ENCODE data around the gene CNBP. TPM values are rescaled to one million over a fixed set of nuclear protein-coding genes. Genes with fewer than 3 reads are reported as not detected.
"Not testable (repeated sequence)": the region's sequence is repeated elsewhere in the genome, so short reads cannot be mapped to it uniquely, and the experiment has no call there.

CNBP gene
- total RNA-seq = 100 to 1,000 TPM; 236 to 238 TPM
- 100 to 1,000 TPM; 226 to 251 TPM for polyA plus RNA-seq (ENCODE audit: insufficient read length in 2 of 2)
- long read RNA-seq, donor 1, transcript CNBP-201 (5 exons, 1,664 nt) = minor isoform, 55 of 201 reads
- long read RNA-seq, donor 1, transcript CNBP-204 (5 exons, 1,641 nt) = minor isoform, 17 of 201 reads
- long read RNA-seq, donor 1, transcript CNBP-207 (5 exons, 1,626 nt) = major isoform, 56 of 201 reads
- long read RNA-seq, donor 1, partial matches to known transcripts = 43 of 201 reads
- long read RNA-seq, donor 1, other reads (novel, unspliced or antisense) = 16 of 201 reads
- long read RNA-seq, donor 2, transcript CNBP-207 (5 exons, 1,626 nt) = minor isoform, 17 of 58 reads
- long read RNA-seq, donor 2, transcript CNBP-204 (5 exons, 1,641 nt) = minor isoform, 8 of 58 reads
- long read RNA-seq, donor 2, transcript CNBP-201 (5 exons, 1,664 nt) = major isoform, 21 of 58 reads
- long read RNA-seq, donor 2, partial matches to known transcripts = 0 of 58 reads
- long read RNA-seq, donor 2, other reads (novel, unspliced or antisense) = 7 of 58 reads
- long read RNA-seq, donor 3, transcript CNBP-204 (5 exons, 1,641 nt) = minor isoform, 6 of 84 reads
- long read RNA-seq, donor 3, transcript CNBP-201 (5 exons, 1,664 nt) = minor isoform, 33 of 84 reads
- long read RNA-seq, donor 3, transcript CNBP-207 (5 exons, 1,626 nt) = major isoform, 35 of 84 reads
- long read RNA-seq, donor 3, partial matches to known transcripts = 0 of 84 reads
- long read RNA-seq, donor 3, other reads (novel, unspliced or antisense) = 7 of 84 reads
- long read RNA-seq, donor 4, transcript CNBP-204 (5 exons, 1,641 nt) = minor isoform, 32 of 284 reads
- long read RNA-seq, donor 4, transcript CNBP-207 (5 exons, 1,626 nt) = minor isoform, 76 of 284 reads
- long read RNA-seq, donor 4, transcript CNBP-201 (5 exons, 1,664 nt) = major isoform, 116 of 284 reads
- long read RNA-seq, donor 4, partial matches to known transcripts = 21 of 284 reads
- long read RNA-seq, donor 4, other reads (novel, unspliced or antisense) = 29 of 284 reads

DNA sequence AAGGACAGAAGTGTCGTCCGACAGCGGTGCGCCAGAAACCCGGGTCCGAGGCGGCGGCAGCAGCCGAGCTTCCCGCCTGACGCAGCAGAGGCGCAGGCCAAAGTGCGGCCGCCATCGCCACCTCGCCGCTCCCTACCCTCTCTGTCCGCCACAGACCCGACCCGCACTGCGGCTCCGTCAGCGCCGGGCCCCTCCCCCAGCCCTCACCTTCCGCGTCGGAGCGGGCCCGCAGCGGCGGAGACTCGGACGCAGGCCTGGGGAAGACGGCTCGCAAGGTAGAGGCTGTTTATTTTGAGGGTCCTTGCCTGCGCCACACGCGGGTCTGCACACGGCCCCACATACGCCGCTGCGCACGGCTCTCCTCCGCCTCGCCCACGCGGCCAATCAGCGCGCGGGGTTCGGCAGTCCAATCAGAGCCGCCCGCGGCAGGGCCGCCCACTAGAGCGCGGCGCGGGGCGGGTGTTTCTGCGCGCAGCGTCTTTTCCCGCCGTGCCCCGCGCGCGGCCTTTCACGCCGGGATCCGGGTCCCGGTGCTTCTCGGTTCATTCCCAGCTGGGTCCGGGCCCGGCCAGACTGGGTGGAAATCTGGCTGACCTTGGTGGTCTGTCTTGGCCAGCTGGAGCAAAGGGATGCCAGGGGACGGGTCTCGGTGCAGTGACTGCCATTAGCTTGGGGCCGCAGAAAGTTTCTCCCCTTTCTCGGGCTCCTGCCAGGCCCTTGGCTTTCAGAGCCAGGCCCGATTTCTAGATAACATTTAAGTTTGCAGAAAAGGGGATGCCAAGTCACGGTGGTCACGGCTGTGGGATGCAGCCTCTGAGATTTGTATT is at the start of gene CNBP:
TSS of gene CNBP (minus strand) at position 328 of the 827 bp plus-strand sequence. CDS start 12,139 bp downstream, outside the sequence.
- H3K36me3 ChIP-seq (ENCODE audit: control insufficient read depth, insufficient read depth, low read length) = peaks cover 11% of the 10 kb centered on the region
- H3K27me3 ChIP-seq (ENCODE audit: control insufficient read depth, insufficient read depth, low read length) = no peaks in the 10 kb centered on the region
- peaks cover 20% of the 10 kb centered on the region for H3K4me1 ChIP-seq (ENCODE audit: control insufficient read depth, insufficient read depth, low read length)
- H3K27ac ChIP-seq (ENCODE audit: low read depth, low read length) = peak within 1 kb of the TSS; percentile 96
- WGBS (ENCODE audit: insufficient coverage) = under 1% methylated on average over 78 of the region's 83 CpGs
- H3K9me3 ChIP-seq (ENCODE audit: control insufficient read depth, insufficient read depth, low read length) = no peaks in the 10 kb centered on the region
- DNase-seq (ENCODE audit: low read depth in 4 of 6, low spot score in 6 of 6) = peak; percentile 87 to 98 (median 92)
- H3K4me3 ChIP-seq (ENCODE audit: low read depth, low read length) = peak within 1 kb of the TSS; percentile 88

- Histone ChIP-seq H3K4me3 (ENCODE audit: low read depth, low read length) (no peak overlapping the region), H3K27ac (ENCODE audit: low read depth, low read length) (no peak overlapping the region), H3K9me3 (ENCODE audit: control insufficient read depth, insufficient read depth, low read length) (no peaks in the 10 kb centered on the region), H3K27me3 (ENCODE audit: control insufficient read depth, insufficient read depth, low read length) (no peaks in the 10 kb centered on the region), H3K36me3 (ENCODE audit: control insufficient read depth, insufficient read depth, low read length) (no peaks in the 10 kb centered on the region), H3K4me1 (ENCODE audit: control insufficient read depth, insufficient read depth, low read length) (no peaks in the 10 kb centered on the region)
- DNase-seq (ENCODE audit: low read depth in 4 of 6, low spot score in 6 of 6) = no peak
- 66% methylated on average over 7 of the region's 10 CpGs for WGBS (ENCODE audit: insufficient coverage)
These were observed 47.8 kb upstream of the CNBP start for GRCh38 chr3:129231331-129232119.

- 40% methylated on average over 1 of the region's 7 CpGs for WGBS (ENCODE audit: insufficient coverage)
- Histone ChIP-seq H3K27ac (ENCODE audit: low read depth, low read length) (no peak overlapping the region), H3K9me3 (ENCODE audit: control insufficient read depth, insufficient read depth, low read length) (no peaks in the 10 kb centered on the region), H3K4me3 (ENCODE audit: low read depth, low read length) (no peak overlapping the region), H3K4me1 (ENCODE audit: control insufficient read depth, insufficient read depth, low read length) (no peaks in the 10 kb centered on the region), H3K36me3 (ENCODE audit: control insufficient read depth, insufficient read depth, low read length) (no peaks in the 10 kb centered on the region), H3K27me3 (ENCODE audit: control insufficient read depth, insufficient read depth, low read length) (no peaks in the 10 kb centered on the region)
- no peak for DNase-seq (ENCODE audit: low read depth in 4 of 6, low spot score in 6 of 6)
These were observed 46.8 kb upstream of the CNBP start for GRCh38 chr3:129230311-129231019.

GRCh38 chr3:129228891-129229585 is 45.3 kb upstream of the CNBP start:
- no peak for DNase-seq (ENCODE audit: low read depth in 4 of 6, low spot score in 6 of 6)
- no peaks in the 10 kb centered on the region for H3K9me3 ChIP-seq (ENCODE audit: control insufficient read depth, insufficient read depth, low read length)
- 57% methylated on average over 7 of the region's 11 CpGs for WGBS (ENCODE audit: insufficient coverage)
- H3K4me1 ChIP-seq (ENCODE audit: control insufficient read depth, insufficient read depth, low read length) = peaks cover 4% of the 10 kb centered on the region
- no peak overlapping the region for H3K4me3 ChIP-seq (ENCODE audit: low read depth, low read length)
- no peak overlapping the region for H3K27ac ChIP-seq (ENCODE audit: low read depth, low read length)
- H3K27me3 ChIP-seq (ENCODE audit: control insufficient read depth, insufficient read depth, low read length) = no peaks in the 10 kb centered on the region
- no peaks in the 10 kb centered on the region for H3K36me3 ChIP-seq (ENCODE audit: control insufficient read depth, insufficient read depth, low read length)

GRCh38 chr3:129226374-129226773 is 42.7 kb upstream of the CNBP start:
- peak in 1 of 6 donors; percentile 17 for DNase-seq (ENCODE audit: low read depth in 4 of 6, low spot score in 6 of 6)

DNA sequence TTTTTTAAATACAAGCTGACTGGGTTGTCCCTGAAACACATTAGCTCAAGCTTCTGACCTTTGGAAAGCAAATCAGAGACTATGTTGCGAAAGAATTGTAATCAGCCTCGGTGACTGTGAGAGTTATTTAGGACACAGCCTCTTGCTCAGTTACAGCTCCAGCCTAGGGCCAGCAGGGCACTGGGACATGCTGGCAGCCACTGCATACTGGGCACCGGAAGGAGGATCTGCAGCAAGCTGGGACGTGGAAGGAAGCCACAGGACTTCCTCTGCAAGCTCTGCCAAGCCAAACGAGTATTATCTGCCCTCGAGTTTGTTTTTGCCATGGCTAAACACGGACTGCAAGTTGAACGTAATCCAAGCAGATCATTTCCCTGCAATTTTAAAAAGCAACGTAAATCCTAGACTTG is 41.3 kb upstream of the CNBP start:
- DNase-seq (ENCODE audit: low read depth in 4 of 6, low spot score in 6 of 6) = peak in 2 of 6 donors; percentile 3 to 65
- 32% methylated on average over 6 of the region's 9 CpGs for WGBS (ENCODE audit: insufficient coverage)
- Histone ChIP-seq H3K4me1 (ENCODE audit: control insufficient read depth, insufficient read depth, low read length) (peaks cover 4% of the 10 kb centered on the region), H3K36me3 (ENCODE audit: control insufficient read depth, insufficient read depth, low read length) (no peaks in the 10 kb centered on the region), H3K27me3 (ENCODE audit: control insufficient read depth, insufficient read depth, low read length) (no peaks in the 10 kb centered on the region), H3K4me3 (ENCODE audit: low read depth, low read length) (no peak overlapping the region), H3K27ac (ENCODE audit: low read depth, low read length) (peak overlapping the region; percentile 33), H3K9me3 (ENCODE audit: control insufficient read depth, insufficient read depth, low read length) (no peaks in the 10 kb centered on the region)

More at GRCh38 chr3:129226374-129226773, 42.7 kb upstream of the CNBP start:
- Histone ChIP-seq H3K36me3 (ENCODE audit: control insufficient read depth, insufficient read depth, low read length) (no peaks in the 10 kb centered on the region), H3K4me1 (ENCODE audit: control insufficient read depth, insufficient read depth, low read length) (peaks cover 4% of the 10 kb centered on the region), H3K27ac (ENCODE audit: low read depth, low read length) (no peak overlapping the region), H3K4me3 (ENCODE audit: low read depth, low read length) (no peak overlapping the region), H3K9me3 (ENCODE audit: control insufficient read depth, insufficient read depth, low read length) (no peaks in the 10 kb centered on the region), H3K27me3 (ENCODE audit: control insufficient read depth, insufficient read depth, low read length) (no peaks in the 10 kb centered on the region)
- WGBS (ENCODE audit: insufficient coverage) = 74% methylated on average over 3 of the region's 6 CpGs

DNA sequence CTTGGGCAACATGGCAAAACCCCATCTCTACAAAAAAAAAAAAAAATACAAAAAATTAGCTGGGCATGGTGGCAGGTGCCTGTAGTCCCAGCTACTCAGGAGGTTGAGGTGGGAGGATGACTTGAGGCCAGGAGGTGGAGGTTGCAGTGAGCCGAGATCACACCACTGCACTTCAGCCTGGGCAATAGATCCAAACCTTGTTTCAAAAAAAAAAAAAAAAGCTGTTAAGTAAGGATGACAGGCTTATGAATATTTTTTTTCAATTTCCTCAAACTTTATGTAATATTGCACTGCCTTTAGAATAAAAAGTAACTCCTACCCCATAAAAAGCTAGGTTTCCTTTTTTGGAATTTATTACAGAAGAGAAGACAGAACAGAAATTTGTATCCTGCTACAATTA is 40.7 kb upstream of the CNBP start:
- H3K27ac ChIP-seq (ENCODE audit: low read depth, low read length) = peak overlapping the region; percentile 33
- no CpG with 5 or more reads among the region's 1 CpG for WGBS (ENCODE audit: insufficient coverage)
- H3K27me3 ChIP-seq (ENCODE audit: control insufficient read depth, insufficient read depth, low read length); H3K9me3 ChIP-seq (ENCODE audit: control insufficient read depth, insufficient read depth, low read length); H3K4me3 ChIP-seq (ENCODE audit: low read depth, low read length); H3K4me1 ChIP-seq (ENCODE audit: control insufficient read depth, insufficient read depth, low read length); H3K36me3 ChIP-seq (ENCODE audit: control insufficient read depth, insufficient read depth, low read length); DNase-seq (ENCODE audit: low read depth in 4 of 6, low spot score in 6 of 6): not testable (repeated sequence)

DNA sequence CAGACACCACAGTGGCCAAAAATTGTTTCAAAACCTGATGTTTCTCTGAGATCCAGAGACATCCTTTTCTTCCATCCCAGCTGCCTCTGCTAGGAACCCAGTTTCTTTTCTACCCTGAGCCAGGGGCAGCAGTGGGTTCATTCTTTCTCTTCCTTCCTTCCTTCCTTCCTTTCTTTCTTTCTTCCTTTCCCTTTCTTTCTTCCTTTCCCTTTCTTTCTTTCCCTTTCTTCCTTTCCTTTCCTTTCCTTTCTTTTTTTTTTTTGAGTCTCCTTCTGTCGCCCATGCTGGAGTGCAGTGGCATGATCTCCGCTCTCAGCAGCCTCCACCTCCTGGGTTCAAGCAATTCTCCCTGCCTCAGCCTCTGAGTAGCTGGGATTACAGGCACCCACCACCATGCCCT is 35.0 kb upstream of the CNBP start:
- Histone ChIP-seq H3K4me3 (ENCODE audit: low read depth, low read length) (no peak overlapping the region), H3K4me1 (ENCODE audit: control insufficient read depth, insufficient read depth, low read length) (no peaks in the 10 kb centered on the region), H3K27me3 (ENCODE audit: control insufficient read depth, insufficient read depth, low read length) (no peaks in the 10 kb centered on the region), H3K27ac (ENCODE audit: low read depth, low read length) (no peak overlapping the region), H3K36me3 (ENCODE audit: control insufficient read depth, insufficient read depth, low read length) (no peaks in the 10 kb centered on the region), H3K9me3 (ENCODE audit: control insufficient read depth, insufficient read depth, low read length) (no peaks in the 10 kb centered on the region)
- WGBS (ENCODE audit: insufficient coverage) = 94% methylated on average over 2 of the region's 2 CpGs
- no peak for DNase-seq (ENCODE audit: low read depth in 4 of 6, low spot score in 6 of 6)
